ENCODE data around the gene PLN.

Gene PLN

DNA sequence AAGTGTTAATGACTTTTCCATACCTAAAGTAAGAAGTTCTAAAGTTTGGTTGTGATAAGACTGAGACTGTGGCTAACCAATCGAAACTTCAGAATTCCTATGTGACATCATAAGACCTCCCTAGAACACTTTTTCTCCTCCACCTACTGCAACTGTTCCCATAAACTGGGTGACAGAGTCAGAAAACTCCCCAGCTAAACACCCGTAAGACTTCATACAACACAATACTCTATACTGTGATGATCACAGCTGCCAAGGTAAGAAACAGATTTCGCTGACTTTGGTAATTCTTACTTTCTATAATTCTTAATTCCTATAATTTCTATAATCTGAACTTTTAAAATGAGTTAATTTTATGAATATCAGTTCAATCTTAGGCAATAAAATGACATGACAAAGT lies at the start of gene PLN:
PLN (plus strand) TSS at position 161 of the 400 bp plus-strand sequence. CDS start 10,626 bp downstream, outside the sequence.
- DNase-seq: no peak

DNA sequence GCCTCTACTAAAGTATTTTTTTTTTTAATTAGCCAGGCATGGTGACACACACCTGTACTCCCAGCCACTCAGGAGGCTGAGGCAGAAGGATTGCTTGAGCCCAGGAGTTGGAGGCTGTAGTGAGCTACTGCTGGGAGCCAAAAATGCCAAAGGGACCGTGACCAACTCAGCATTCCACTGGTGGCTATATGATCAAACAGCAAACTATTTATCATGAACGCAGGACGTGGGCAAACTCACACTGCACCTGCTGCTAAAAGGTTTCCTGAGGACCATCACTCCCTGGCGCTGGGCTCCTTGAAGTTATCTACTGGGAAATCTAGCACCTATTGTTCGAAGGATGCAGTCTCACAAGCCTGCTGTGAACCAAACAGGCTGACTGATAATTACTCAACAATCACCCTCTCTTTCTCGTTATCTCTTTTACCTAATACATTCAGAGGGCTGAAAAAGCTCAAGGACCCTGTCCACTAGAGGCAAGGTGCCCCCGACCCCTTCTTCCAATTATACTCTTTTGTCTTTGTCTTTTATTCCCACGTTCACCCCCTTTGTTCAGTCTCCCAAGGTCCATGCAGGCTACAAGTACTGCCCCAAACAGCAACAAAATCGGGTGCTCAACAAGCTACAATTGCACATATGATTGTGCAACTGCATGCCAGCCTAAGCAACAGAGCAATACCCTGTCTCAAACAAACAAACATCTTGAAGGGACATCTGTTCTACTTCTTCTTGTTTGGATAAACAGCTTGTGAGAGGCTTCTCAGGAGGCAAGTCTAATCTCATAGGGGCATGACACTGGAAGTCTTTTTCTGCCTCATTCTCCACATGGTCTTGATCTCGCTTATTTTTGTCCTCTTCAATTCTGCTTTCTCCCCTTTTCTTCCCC lies 47.7 kb upstream of the PLN start:
- no peak for DNase-seq

DNA sequence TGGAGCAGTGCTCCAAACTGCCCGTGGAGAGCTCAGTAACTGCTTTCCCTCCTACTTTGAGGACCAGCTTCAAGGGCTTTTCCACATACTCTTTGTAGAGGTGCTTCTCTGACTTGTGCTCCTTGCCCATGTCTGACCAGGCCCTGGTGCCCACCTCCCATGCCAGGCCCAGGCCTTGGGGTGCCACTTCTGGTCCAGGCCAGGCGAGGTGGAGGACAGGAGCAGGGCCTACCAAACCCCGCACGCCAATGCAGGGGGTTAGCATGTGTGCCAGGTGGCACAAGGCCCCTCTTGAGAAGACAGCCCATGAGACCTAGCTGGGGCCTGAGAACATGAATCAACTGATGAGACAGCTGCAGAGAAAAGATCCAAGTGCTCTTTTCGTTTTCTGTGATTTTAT lies 47.0 kb upstream of the PLN start:
- DNase-seq: no peak

DNA sequence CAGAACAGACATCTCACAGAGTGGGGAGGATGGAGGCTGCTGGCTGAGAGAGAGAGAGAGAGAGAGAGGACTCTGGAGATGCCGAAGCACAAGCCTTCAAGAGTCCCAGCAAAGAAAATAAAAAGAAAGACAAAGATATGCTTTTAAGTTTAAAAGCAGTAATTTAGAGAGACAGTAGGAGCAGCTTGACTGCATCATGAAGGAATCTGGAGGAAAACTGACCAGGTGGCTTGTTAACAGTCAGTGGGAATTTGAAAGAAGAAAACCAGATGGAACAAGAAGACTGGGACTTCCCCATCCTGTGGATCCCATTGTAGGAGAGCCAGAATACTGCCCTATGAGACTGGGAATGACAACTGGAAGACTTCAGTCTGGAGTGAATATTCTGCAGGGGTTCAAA lies 46.3 kb upstream of the PLN start:
- no peak for DNase-seq

DNA sequence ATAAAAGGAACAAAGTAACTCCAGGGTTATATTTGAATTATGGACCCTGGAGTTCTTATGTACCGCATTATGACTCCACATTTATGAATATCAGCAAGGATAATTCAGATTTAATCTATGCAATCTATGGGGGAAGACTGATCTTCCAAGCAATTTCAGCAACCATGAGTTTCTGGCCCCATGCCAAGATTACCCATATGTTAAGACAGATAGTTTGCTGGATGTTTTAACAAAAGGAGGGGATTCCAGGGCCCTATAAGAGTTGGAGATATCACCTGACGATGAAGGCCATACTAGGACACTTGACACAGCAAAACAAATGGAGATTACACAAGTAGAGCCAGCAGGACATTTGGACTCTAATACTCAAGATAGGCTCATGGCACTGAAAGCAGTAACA lies 45.9 kb upstream of the PLN start:
- no peak for DNase-seq

DNA sequence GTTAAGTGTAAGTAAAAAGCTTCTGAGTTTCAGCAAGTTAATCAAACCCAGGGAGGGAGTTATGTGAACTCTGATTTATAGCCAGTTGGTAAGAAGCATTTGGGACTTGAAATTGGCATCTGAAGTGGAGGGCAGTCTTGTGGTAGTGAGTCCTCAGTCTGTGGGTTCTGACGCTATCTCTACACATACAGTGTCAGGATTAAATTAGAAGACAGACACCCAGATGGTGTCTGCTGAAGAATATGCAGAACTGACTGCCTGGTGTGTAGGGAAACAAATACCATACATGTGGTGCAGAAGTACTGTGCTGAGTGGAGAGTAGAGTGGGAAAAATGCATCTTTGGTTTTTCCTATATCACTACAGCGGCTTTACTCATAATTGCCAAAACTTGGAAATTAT lies 43.5 kb upstream of the PLN start:
- no peak for DNase-seq

DNA sequence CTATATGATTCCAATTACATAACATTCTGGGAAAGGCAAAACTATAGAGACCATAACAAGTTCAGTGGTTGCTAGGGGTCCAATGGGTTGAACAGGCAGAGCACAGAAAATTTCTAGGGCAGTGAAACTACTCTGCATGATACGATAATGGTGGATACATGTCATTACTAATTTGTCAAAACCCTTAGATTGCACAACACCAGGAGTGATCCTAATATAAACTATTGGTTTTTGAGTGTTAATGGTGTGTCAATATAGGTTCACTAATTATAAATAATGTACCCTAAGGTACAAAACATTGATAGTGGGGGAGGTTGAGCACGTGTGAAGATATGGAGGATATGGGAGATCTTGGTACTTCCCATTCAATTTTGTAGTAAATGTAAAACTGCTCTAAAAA lies 42.4 kb upstream of the PLN start:
- DNase-seq: no peak

DNA sequence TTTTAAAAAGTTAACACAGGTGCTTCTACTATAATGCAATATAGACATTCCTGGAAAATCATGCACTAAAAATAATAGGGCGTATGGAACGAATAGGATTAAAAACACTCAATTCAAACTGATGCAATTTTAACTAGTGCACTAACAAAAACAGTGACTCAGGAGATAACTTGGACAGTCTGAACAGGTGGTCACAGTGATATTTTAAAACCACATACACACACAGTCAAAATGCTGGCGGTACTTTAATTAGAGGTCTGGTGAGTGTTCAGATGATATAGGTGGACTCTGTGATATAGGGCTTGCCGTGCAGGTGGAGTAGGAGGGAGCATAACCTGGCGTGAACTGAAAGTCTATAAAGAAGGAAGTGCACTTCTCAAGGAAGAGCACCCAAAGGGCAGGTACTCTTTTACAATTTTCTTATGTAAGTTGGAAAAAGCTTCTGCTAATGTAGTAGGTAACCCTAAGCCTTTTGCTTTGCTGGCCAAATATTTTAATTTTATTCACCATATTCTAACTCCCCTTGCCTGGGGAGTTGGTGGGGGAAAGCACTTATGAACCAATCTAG lies 41.9 kb upstream of the PLN start:
- DNase-seq: no peak

DNA sequence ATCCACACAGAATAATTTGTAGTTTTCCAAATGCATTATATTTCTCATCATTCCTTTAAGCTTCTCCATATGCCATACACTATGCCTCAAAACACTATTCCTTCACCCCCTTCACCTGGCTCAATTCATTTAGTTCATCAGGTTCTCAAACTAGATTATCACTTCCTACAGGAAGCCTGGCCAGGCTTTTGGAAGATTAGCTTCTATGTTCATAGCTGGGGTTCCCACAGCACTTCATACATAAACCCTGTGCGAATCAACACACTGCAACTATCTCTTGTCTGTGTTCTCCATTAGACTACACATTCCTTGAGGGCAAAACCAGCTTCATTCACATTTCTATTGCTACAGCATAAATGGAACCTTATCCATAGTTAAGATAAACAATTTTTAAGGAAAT lies 40.5 kb upstream of the PLN start:
- DNase-seq: no peak

DNA sequence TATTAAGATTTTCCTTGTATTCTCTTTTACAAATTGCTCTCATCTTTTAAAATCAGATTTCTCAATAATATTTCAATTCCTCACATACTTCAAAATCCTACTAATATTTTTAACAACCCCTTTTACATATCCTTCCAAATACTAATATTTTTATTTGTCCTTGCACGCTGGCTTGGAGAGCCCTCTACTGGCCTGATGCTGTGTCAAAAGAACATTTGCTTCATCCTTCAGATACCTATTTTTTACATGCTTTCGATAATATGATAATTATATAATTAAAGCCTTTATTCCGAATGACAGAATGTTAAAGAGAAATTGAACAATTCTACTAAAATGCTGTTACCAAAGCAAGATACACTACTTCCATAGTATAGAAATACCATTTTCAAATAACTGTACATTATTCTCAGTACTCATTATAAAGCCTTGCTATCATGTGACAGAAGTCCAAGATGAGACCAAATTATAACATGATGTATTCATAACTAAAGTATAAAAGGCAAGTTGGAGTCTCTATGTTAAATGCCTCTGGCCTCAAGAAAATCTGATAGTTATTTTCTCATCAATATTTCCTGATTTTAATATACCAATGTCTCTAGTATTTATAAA lies 39.0 kb upstream of the PLN start:
- DNase-seq: peak; percentile 4

DNA sequence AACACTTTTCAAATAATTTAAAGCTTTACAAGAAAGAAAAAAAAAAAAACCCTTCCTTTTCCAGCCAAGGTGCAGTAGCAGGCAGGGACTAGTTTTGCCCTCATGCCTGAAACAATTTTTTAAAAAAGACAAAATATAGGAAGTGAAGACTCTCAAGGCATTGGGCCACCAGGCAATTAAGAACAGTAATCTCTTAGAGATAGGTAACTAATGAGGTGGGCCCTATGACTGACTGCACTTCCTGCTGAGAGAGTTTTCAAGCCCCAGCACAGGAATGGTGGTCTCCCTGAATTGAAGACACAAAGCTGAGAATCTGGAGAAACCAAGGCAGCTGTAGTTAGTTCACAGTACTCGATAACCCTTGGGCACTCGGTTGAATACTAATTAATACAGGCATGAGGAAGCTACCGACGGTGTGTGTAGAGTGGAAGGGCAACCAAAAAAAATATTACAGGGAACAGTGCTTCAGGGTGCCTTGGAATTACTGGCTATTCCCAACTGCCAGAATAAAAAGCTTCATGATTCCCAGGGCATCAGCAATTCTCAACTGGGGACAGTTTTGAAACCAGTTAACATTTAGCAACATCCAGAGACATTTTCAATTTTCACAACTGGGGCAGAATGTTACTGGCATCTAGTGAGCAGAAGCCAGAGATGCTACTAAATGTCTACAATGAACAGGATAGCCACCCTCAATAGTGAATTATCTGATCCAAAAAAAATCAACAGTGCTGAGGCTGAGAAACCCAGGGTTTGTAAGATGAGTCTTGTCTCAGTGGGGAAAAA lies 36.0 kb upstream of the PLN start:
- no peak for DNase-seq

DNA sequence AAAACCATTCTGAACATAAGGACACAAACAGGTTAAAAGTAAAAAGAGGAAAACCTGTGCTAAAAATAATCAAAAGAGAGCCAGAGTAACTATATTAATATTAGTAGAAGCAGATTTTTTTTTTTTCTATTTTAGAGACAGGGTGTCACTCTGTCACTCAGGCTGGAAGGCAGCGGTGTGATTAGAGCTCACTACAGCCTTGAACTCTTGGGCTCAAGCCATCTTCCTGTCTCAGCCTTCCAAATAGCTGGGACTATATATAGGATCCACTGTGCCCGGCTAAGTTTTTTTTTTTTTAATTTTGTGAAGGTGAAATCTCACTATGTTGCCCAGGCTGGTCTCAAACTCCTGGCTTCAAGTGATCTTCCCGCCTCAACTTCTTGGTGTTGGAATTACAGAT lies 33.4 kb upstream of the PLN start:
- DNase-seq: no peak

DNA sequence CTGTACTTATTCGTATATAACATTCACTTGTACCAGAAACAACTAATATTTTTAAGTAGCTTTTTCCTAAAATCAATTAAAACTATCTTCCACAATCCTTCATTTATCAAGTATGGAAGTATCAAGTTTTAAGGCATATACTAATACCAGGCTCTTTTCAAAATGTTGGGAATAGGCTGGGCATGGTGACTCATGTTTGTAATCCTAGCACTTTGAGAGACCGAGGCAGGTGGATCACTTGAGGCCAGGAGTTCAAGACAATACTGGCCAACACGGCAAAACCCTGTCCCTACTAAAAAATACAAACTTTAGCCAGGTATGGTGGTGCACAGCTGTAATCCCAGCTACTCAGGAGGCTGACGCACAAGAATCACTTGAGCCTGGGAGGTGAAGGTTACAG lies 25.7 kb upstream of the PLN start:
- no peak for DNase-seq

DNA sequence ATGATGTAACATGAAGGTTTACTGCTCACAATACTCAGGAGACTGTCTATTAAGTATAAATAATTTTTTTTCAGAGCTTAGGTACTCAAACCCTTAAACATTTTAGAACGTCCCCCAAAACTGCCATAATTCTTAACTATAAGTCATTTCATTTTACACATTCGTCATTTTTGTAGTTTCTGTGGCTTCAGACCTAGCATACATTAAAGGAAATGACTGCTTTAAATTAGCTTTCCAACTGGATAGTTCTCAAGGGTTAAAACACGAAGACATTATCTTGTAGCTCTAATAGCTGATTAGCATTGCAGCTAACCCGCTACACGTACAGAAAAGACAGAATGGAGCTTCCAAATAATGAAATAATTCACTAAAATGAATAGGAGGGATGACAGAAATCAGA lies 24.9 kb upstream of the PLN start:
- DNase-seq: no peak

DNA sequence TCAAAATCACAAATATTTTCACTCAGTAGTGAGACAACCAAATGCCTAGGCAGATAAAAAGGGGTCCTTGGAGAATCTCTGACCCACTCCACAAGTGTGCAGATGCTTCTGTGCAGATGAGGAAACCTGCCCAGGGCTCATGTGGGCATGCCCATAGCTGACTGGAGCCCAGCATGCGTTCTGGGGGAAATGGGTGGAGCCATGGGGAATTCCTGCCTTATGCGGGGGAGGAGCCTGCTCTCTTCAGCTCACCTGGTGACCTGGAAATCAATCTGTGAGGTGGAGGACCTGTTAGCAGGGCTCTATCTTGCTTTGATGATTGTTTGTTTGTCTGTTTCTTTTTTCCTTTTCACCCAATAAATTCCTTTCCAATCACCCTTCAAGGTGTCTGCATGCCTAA lies 23.4 kb upstream of the PLN start:
- no peak for DNase-seq

DNA sequence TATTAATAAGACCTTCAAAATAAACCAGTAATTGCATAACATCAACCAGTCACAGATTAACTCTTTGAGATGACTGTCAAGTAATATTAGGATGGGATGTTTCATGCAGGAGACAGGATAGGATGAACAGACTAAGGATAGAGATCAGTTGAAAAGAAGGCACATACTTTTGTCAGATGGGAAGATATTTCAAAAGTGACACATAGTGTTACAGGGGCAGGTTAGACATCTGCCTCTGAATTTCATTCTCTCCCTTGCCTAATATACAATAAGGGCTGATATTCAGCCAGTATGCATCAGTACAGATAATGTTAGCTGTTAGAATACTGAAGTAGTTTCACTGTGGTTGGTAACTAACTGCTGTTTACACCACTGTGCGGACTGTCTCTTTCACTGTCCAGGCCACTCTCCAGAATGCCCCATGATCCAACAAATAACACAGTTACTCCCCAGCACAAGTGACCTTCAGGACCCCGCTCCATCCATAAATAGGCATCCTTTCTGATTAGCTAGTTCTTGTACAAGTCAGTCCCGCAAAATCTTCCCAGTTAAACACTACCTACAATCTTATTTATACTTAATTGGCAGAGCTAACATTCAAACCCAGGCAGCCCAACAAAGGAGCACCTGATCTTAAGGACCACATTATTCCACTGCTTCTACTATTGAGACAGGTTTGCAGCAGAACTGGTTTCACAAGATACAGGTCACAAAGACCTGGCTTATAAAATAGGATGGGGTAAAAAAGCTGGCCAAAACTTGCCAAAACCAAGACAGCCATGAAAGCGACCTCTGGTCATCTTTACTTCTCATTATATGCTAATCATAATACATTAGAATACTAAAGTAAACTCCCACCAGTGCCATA lies 21.9 kb upstream of the PLN start:
- DNase-seq: no peak

DNA sequence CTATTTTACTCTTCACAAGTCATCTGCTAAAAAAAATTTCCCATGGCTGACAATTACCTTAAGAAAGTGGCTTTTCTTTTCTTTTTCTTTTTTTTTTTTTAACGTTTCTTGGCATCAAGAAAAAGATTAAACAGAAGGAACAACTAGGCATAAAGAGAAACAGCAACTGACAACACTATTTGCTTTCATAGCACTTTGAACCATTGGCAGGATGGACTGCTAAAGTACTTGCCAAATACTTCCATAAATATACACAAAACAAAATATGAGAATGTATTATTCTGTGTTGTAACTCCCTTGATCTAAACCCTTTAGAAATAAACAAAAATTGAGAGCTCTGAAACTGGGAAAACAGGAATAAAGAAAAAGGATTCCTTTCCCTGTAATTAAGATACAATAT lies 20.0 kb upstream of the PLN start:
- DNase-seq: no peak

DNA sequence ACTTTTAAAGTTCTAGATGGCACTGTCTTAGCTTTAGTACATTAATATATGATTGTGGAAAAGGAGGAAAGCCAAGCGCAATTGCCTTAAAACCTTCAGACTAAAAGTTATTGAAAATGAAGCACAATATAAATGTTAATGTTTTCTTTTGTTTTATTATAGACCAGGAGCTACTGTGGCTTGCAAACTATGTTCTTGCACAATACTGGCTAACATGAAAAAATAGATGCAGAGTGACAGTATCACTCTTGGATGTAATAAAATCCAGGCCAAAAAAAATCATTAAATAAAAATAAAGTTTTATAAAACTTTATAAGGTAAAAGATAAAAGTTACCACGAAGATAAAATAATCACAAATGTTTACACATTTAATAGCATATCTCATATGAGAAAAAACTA lies 18.3 kb upstream of the PLN start:
- no peak for DNase-seq

DNA sequence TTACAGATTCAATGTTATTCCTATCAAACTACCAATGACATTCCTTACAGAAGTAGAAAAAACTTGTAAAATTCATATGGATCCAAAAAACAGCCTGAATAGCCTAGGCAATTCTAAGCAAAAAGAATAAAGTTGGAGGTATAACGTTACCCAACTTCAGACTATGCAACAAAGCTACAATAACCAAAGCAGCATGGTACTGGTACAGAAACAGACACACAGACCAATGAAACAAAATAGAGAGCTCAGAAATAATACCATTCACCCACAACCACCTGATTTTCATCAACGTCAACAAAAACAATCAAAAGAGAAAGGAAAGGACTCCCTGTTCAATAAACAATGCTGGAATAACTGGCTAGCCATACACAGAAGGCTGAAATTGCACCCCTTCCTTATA lies 17.2 kb upstream of the PLN start:
- no peak for DNase-seq

DNA sequence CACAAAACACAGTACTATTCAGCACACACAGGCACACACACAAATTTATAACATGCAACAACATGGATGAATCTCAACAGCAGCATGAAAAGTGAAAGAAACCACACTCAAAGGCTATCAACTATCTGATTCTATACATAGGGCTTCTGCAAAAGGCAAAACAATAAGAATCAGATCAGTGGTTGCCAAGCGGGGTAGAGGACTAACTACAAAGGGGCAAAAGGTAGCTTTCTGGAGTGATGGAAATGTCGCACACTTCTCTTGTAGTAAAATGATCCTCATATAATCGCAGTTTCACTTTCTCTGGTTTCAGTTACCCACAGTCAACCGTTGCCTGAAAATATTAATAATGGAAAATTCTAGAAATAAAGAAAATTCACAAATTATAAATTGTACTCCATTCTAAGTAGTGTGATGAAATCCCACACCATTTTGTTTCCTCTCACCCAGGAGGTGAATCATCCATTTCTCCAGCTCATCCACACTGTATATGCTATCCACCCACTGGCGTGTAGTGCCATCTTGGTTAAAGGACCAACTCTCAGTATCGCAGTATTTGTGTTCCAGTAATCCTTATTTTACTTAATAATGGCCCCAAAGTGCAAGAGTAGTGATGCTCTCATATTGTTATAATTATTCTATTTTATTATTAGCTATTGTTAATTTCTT lies 12.8 kb upstream of the PLN start:
- DNase-seq: no peak

DNA sequence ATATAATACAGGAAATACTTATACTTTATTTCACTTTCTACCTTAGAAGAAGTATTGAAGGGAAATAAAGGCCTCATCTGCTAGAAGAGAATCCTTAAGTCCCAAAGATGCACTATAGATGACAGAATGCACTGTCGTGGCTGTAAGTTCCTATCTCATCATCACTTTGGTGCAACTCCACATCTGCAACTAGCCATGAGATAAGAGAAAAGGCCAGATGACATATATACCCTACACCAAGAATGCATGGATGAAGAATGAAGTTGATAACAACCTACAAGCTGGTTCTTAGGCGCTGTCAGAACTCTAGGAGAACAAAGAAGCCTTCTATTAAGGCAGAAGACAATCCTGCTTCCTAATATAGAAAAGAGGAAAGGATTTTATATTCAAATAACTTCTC lies 11.6 kb upstream of the PLN start:
- DNase-seq: no peak

DNA sequence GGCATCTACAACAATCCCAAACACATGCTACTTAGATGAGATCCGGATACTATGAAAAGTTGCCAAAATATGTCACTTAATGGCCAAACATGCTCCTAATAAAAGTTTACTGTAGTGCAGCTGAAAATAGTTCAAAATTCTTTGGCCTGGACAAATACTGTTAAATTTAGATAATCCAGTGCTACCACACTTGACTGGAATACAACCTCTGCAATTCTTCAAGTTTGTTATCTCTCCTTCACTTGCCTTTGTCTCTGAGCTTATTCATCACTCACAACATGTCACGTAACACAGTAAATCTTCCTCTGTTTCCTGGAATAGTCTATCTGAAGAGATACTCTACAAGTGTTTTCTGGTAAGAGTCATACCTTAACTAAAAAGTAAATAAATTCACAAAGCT lies 10.5 kb upstream of the PLN start:
- no peak for DNase-seq

Measured in DMS153 (cell line).